Kidney (tissue), 14 donors: ENCODE measurements around the gene TMEM178B. TPM values are rescaled to one million over a fixed set of nuclear protein-coding genes. Genes with fewer than 3 reads are reported as not detected.

Experiments used
- DNase-seq, 5 donors: peaks; one replicate each; pipeline ENCODE4 v3.0.0-alpha.2; 2013 to 2020
- FAIRE-seq: peaks from 2 replicates; lab custom pipeline; 2012; peaks lifted over from hg19 to GRCh38; lab: Jason Lieb, UNC
- H3K27ac ChIP-seq, 2 donors: one replicate each; pipeline ENCODE4 v1.7.0; 2013; ENCODE audit warnings: low read depth in 2 of 2, low read length in 2 of 2, inconsistent platforms in 1 of 2
- H3K27me3 ChIP-seq: one replicate; pipeline ENCODE4 v1.7.1; 2013; ENCODE audit warnings: low read length, inconsistent platforms; ENCODE audit not compliant: control insufficient read depth, insufficient read depth
- H3K36me3 ChIP-seq, 3 donors: one replicate each; pipeline versions ENCODE4 v1.7.0 to v1.7.1; 2013; ENCODE audit warnings: low read length in 3 of 3, control low read depth in 1 of 3, inconsistent platforms in 1 of 3; ENCODE audit not compliant: insufficient read depth in 3 of 3, control insufficient read depth in 2 of 3
- H3K4me1 ChIP-seq, 3 donors: one replicate each; pipeline versions ENCODE4 v1.7.0 to v1.7.1; 2013; ENCODE audit warnings: low read length in 3 of 3, inconsistent platforms in 1 of 3, low read depth in 1 of 3; ENCODE audit not compliant: control insufficient read depth in 2 of 3, insufficient read depth in 2 of 3
- H3K4me3 ChIP-seq, 3 donors: one replicate each; pipeline versions ENCODE4 v1.7.0 to v1.8.1; 2013; ENCODE audit warnings: low read length in 3 of 3, control low read depth in 1 of 3, inconsistent platforms in 1 of 3
- H3K9ac ChIP-seq, 3 donors: one replicate each; pipeline versions ENCODE4 v1.7.0 to v1.7.1; 2013; ENCODE audit warnings: low read length in 3 of 3, control low read depth in 1 of 3, inconsistent platforms in 1 of 3
- H3K9me3 ChIP-seq, 3 donors: one replicate each; pipeline versions ENCODE4 v1.7.0 to v1.7.1; 2013; ENCODE audit warnings: low read length in 3 of 3, control low read depth in 1 of 3, inconsistent platforms in 1 of 3; ENCODE audit not compliant: control insufficient read depth in 2 of 3, insufficient read depth in 1 of 3
- intact Hi-C: fragments of 100-400 bp; cut with DNase I; formaldehyde crosslinking; loops from one replicate; pipeline ENCODE4 v1.11.1; 2022
- polyA plus RNA-seq: library from polyadenylated mRNA; stranded (reverse); fragments of 350-450 nt; fragmentation: Illumina TruSeq; extraction: RNeasy Lipid Tissue Mini Kit (QIAGEN cat#74804); gene quantifications from one replicate; pipeline ENCODE4 v1.2.3, GENCODE V29; 2014; ENCODE audit warnings: low read depth, low replicate concordance; ENCODE audit not compliant: insufficient read depth
- total RNA-seq: library from RNA; stranded (reverse); fragmentation: NEBNext Ultra II Directional; extraction: Animal tissue kit (Norgen Biotek cat#: 25700); gene quantifications from one replicate; pipeline ENCODE4 v1.2.1, GENCODE V29; 2021
- TF ChIP-seq, protein P1 (sequence below): IDR thresholded peaks from 3 replicates; pipeline ENCODE4 v1.5.1; 2012; ENCODE audit warnings: mild to moderate bottlenecking, moderate library complexity, borderline replicate concordance; ENCODE audit not compliant: insufficient read depth; ENCODE audit errors: extremely low read depth
- donor health status: control.
- donor health status: control.
- donor health status: control.
- donor health status: control.
- donor health status: control.
- donor health status: DM: yes; HTN: yes; CAD: no.
- donor health status: Normal renal cell carcinoma (clear cell type).

The TMEM178B gene
- total and polyA plus RNA-seq, 2 donors from 2014 or later = 0.58 to 20.0 TPM

DNA sequence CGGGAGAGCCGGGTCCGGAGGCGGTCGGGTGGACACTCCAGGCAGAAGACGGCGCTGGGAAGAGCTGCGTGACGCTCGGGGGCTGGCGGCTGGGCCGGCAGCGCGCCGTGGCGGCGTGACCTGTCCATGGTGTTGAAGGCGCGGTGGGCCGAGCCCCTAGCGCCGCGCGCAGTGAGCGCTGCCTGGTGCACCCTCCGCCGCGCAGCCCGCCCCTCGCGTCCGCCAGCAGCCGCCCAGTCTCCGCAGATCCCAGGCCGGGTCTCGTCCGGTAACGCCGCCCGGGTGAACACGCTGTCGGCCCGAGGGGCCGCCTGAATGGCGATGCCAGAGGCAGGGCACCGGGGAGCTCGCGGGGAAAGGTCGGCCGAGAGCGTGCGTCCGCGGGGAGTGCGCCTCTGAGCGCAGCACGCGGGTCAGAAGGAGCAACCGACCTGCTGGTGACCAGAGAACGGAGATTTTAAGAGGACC is 657 bp upstream of the TMEM178B start:
- peak overlapping the region in 2 of 3 donors; percentile 33 to 57 for H3K4me3 ChIP-seq
- H3K9ac ChIP-seq = no peak overlapping the region
- peak; percentile 71 to 82 (median 74) for DNase-seq

DNA sequence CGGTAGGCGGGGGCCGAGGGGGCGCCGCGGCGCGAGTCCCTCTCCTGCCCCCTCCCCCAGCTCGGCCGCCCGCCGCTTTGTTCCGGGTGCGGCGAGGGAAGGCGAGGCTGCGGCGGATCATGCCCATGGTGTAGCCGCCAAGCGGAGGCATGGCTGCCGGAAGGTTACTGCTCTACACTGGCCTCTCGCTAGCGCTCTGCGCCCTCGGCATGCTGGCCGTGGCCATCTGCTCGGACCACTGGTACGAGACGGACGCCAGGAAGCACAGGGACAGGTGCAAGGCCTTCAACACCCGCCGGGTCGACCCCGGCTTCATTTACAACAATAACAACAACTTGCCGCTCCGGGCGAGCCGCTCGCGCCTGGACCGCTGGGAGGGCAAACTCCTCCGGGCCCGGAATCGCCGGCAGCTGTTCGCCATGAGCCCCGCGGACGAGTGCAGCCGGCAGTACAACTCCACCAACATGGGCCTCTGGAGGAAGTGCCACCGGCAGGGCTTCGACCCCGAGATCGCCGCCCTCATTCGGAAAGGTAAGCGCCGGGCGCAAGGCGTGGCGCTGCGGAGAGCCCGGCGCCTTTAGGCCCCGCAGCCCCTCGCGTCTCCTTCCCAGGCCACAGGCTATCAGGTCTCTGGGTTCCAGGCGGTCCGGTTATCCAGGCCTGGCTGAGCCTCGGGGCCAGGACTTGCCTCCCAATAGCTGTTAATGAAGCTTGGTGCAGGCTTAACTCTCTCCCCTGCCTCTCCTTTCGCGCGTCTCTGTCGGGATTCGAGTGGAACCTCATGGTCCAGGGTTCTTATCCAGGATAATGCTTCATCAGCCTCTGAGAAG is 513 bp downstream of the TMEM178B start:
- Histone ChIP-seq H3K4me3 (peak overlapping the region in 2 of 3 donors; percentile 50 to 56), H3K36me3 (no peaks in the 10 kb centered on the region), H3K9ac (no peak overlapping the region), H3K4me1 (peaks cover 0 to 20% (median 0%) of the 10 kb centered on the region in 3 donors), H3K9me3 (no peaks in the 10 kb centered on the region), H3K27me3 (peaks cover 34% of the 10 kb centered on the region), H3K27ac (no peak overlapping the region)
- FAIRE-seq (no peak), DNase-seq (peak; percentile 31 to 78 (median 46))
- intact Hi-C loops = no loop called here
- TF ChIP-seq, protein P1, sequence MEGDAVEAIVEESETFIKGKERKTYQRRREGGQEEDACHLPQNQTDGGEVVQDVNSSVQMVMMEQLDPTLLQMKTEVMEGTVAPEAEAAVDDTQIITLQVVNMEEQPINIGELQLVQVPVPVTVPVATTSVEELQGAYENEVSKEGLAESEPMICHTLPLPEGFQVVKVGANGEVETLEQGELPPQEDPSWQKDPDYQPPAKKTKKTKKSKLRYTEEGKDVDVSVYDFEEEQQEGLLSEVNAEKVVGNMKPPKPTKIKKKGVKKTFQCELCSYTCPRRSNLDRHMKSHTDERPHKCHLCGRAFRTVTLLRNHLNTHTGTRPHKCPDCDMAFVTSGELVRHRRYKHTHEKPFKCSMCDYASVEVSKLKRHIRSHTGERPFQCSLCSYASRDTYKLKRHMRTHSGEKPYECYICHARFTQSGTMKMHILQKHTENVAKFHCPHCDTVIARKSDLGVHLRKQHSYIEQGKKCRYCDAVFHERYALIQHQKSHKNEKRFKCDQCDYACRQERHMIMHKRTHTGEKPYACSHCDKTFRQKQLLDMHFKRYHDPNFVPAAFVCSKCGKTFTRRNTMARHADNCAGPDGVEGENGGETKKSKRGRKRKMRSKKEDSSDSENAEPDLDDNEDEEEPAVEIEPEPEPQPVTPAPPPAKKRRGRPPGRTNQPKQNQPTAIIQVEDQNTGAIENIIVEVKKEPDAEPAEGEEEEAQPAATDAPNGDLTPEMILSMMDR = no peak

More for the DNA sequence above, 657 bp upstream of the TMEM178B start:
- intact Hi-C loops = no loop called here
- Histone ChIP-seq H3K27me3 (peaks cover 34% of the 10 kb centered on the region), H3K36me3 (no peaks in the 10 kb centered on the region), H3K4me1 (peaks cover 0 to 20% (median 0%) of the 10 kb centered on the region in 3 donors), H3K27ac (no peak overlapping the region), H3K9me3 (no peaks in the 10 kb centered on the region)
- no peak for FAIRE-seq
- TF ChIP-seq, protein P1 = no peak

DNA sequence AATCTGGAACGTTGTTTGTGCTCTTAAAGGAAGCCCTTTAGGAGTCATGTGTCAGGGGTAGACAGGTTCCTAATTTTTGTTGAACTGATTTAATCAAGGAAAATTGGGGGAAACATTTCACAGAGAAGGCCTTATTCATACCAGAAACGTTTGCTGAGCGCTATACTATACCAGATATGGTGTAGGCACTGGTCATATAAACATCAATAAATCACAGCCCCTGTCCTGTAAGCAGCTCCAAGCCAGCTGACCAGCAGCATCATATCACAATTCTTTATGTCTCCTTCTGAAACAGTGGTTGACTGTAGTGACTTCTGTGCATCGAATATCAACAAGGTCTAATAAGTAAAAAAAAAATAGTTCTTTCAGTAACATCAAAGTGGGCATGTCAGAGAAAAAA is 1.1 kb downstream of the TMEM178B start:
- peak overlapping the region in 2 of 3 donors; percentile 0 to 56 for H3K4me3 ChIP-seq
- peaks cover 0 to 20% (median 0%) of the 10 kb centered on the region in 3 donors for H3K4me1 ChIP-seq
- TF ChIP-seq, protein P1 = no peak
- H3K27ac ChIP-seq = no peak overlapping the region
- H3K27me3 ChIP-seq = peaks cover 34% of the 10 kb centered on the region
- H3K36me3 ChIP-seq = no peaks in the 10 kb centered on the region
- H3K9me3 ChIP-seq = no peaks in the 10 kb centered on the region
- DNase-seq = no peak
- intact Hi-C loops = no loop called here
- no peak overlapping the region for H3K9ac ChIP-seq
- FAIRE-seq = no peak
